HG02642 (cell line): ENCODE results near the gene ZC3H12C.
"Not testable (repeated sequence)": the region's sequence is repeated elsewhere in the genome, so short reads cannot be mapped to it uniquely, and the experiment has no call there.

Source experiments
- ATAC-seq: cut with Tn5 transposase; IDR thresholded peaks from one replicate; pipeline ENCODE4 v1.9.1; 2021; ENCODE audit warnings: mild to moderate bottlenecking; ENCODE audit not compliant: unreplicated experiment, poor library complexity

ZC3H12C gene

DNA sequence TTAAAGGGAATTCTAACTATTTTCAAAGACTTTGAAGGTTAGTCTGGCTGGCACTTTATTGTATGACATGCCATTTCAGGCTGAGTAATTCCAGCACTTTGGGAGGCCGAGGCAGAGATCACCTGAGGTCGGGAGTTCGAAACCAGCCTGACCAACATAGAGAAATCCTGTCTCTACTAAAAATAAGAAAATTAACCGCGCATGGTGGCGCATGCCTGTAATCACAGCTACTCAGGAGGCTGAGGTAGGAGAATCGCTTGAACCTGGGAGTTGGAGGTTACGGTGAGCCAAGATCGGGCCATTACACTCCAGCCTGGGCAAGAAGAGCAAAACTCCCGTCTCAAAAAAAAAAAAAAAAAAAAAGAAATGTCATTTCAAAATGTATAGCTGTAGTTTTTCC, 107.6 kb downstream of the ZC3H12C start:
- no peak for ATAC-seq

DNA sequence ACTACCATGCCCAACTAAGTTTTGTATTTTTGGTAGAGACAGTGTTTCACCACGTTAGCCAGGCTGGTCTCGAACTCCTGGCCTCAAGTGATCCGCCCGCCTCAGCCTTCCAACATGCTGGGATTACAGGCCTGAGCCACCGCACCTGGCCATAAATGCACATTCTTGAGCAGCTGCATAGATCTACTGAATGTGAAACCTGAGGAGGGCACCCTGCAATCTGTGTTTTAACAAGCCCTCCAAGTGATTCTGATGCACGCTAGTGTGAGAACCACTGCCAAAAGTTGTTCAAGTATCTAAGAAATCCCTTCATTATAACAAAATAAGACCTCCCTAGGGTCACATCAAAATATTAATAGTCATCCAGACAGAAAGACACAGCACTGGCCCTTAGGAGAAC, 113.9 kb downstream of the ZC3H12C start:
- ATAC-seq = no peak

- not testable (repeated sequence) for ATAC-seq
Measured at GRCh38 chr11:110208678-110209312, 115.6 kb downstream of the ZC3H12C start.

DNA sequence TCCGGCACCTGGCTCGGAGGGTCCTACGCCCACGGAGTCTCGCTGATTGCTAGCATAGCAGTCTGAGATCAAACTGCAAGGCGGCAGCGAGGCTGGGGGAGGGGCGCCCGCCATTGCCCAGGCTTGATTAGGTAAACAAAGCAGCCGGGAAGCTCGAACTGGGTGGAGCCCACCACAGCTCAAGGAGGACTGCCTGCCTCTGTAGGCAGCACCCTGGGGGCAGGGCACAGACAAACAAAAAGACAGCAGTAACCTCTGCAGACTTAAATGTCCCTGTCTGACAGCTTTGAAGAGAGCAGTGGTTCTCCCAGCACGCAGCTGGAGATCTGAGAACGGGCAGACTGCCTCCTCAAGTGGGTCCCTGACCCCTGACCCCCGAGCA, 116.1 kb downstream of the ZC3H12C start:
- ATAC-seq = not testable (repeated sequence)

- no peak for ATAC-seq
Measured at GRCh38 chr11:110217223-110217877, 124.2 kb downstream of the ZC3H12C start.

- no peak for ATAC-seq
Measured at GRCh38 chr11:110217936-110218335, 124.7 kb downstream of the ZC3H12C start.

DNA sequence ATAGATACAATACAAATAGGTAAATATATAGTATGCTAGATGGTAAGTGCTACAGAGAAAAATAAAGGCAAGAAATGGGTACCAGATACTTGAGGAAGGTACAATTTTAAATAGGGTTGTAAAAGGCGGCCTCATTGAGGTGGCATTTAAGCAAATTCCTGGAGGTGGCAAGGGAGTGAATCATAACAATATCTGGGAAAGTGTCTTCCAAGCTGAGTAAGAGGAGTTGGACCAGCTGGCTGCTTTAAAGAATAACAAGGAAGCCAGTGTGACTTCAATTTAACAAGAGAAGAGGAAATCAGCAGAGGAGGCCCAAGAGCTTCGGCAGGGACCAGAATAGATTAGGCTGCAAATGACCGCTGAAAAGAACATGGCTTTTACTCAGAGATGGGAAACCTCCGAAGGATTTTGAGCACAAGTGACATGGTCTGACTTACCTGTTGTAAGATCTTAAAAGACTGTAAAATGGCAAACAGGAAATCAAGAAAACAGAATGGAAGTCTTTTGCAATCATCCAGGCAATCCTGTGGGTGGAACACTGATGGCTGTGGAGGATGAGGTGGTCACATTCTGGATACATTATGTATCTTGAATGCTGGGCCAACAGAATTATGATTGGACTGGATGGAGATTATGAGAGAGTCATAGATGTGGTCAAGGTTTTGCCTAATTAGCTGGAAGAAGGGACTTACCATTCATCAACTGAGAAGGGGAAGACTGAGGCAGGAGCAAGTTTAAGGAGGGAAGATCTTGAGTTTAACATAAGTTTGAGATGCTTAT, 126.0 kb downstream of the ZC3H12C start:
- ATAC-seq = no peak
